GM18499 (cell line): ENCODE measurements around the gene ASIC4.

ENCODE experiments used
- ATAC-seq: cut with Tn5 transposase; IDR thresholded peaks from one replicate; pipeline ENCODE4 v1.9.1; 2021; ENCODE audit warnings: moderate number of reproducible peaks; ENCODE audit not compliant: insufficient read depth, unreplicated experiment

ASIC4 gene

DNA sequence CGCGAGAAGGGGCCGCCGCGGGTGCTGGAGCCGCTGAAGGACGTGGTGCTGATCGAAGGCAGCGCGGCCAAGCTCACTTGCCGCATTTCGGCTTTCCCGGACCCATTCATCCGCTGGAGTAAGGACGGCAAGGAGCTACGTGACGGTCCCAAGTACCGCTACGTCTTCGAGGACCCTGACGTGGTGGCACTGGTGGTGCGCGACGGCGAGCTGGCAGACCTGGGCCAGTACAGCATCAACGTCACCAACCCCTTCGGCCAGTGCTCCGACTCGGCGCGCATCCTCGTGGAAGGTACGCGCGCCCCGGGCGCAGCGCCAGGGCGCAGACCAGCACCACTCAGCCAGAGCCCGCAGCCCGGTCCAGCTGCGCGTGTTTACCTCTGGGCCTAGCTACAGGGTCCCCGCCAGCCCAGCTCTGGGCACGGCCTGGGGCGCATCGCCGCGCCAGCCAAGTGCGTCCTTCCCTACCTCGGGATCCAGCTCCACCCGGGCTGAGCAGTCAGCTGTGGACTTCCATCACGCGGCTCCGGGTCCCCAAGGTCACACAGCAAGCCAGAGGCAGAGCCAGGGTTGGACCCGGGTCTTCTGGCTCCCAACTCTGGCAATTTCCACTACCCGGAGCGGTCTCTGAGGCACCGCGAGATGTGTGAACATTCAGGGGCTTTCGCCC is 17.3 kb upstream of the ASIC4 start:
- ATAC-seq = no peak

DNA sequence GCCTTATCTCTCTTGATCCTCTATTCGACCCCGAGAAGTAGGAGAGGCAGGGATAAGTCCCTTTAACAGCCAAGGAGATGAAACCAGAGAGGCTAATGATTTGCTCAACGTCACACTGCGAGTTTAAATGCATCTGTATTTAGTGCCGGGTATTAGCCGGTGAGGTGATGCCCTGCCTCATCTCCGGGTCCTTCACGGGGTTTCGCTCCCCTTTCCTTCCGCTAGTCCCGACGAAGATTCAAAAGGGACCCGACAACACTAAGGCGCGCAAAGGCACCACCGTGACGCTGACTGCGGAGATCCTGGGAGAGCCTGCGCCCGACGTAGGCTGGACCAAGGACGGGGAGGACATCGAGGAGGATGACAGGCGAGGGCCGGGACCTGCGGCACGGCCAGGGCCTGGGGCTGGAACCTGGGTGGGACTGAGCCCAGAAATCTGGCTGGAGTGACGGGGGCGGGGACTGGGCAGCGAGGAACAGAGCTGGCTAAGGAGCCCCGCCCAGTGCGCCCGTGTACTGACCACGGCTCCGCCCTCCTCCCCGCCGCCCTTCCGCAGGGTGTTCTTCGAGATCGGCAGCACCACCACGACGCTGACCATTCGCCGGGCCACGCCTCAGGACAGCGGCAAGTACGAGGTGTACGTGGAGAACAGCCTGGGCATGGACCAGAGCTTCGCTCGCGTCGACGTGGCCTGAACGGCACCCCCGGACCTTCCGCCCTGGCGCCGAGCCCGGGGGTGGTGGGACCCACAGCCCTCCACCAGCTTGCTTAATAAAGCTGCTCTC is 16.6 kb upstream of the ASIC4 start:
- no peak for ATAC-seq

DNA sequence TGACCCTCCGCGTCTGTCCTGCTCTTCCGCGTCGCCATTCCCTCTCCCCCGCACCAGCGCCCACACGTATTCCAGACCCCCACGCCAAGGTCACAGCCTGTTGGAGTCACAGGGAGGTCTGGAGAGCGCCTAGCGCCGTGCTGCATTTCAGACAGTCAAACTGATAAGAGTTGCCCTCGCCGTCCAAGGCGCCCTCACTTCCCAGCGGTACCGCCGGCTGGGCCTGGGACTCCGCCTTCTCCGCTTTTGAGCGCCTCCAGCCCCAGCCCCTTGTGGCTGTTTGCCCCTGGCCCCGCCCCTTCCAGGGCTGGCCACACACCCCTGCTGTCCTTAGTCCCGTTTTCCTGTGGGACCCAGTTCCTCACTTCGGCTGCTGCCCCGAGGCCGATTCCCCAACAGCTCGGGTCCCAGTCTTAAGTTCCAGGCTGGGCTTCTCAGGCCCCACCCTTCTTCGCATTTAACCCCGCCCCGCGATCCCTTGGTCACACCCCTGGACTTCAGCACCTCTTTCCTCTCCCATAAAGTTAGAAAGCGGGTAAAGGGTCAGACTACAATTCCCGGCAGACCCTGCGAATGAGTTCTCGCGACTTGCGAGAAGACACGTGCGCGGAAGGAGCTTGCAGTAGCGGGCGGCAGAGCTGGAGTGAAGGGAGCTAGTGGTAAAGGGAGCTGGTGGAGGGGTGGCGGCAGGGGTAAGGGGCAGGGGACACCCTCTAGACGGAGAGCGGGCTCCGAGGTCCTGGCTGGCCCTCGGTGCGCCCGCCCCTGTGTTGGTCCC is 15.8 kb upstream of the ASIC4 start, which contains the start of gene GMPPA:
GMPPA (plus strand) TSS at position 612 of the 778 bp plus-strand sequence. CDS start 1,085 bp downstream, outside the sequence.
- ATAC-seq = peak; percentile 93

DNA sequence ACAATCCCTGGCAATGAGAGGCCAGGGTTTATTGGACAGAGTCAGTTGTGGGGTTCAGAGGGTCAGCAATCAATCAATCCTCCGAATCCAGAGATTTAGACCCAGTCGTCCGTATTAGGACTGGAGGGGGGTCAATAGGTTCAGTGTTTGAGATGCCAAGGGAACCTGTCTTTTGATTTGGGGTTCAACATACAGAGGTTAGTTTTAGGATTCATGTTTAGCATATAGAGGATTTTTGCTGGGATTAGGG is 15.3 kb upstream of the ASIC4 start:
- no peak for ATAC-seq

DNA sequence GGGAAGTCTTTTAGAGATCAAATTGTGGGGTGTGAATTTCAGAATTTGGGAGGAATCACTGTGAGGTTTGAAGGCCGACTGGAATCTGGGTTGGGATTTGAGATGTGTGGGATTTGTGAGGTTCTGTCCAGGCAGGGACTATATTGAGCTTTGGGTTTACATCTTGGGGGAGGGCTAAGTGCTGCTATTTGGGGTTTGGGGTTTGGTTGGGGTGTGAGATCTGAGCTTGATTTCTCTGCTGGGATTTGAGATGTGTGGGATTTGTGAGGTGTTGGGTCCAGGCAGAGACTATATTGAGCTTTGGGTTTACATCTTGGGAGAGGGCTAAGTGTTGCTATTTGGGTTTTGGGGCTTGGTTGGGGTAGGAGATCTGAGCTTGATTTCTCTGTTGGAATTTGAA is 14.7 kb upstream of the ASIC4 start:
- no peak for ATAC-seq

DNA sequence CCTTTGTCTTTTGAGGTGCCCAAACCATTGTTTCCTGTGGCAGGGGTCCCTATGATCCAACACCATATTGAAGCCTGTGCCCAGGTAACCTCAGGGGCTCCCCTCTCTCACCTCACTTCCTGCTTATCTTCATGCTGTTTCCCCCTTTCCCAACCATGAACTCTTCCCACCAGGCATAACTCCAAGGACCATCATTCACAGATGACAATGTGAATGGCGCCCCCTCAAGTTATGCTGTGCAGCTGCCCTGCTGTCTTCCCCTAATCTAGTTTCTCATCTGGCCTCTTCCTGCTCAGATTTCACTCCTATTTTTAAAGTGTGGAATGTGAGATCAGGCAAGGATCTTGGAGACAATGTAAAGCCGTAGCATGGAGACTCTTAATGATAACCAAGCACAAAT is 14.1 kb upstream of the ASIC4 start:
- ATAC-seq = no peak

DNA sequence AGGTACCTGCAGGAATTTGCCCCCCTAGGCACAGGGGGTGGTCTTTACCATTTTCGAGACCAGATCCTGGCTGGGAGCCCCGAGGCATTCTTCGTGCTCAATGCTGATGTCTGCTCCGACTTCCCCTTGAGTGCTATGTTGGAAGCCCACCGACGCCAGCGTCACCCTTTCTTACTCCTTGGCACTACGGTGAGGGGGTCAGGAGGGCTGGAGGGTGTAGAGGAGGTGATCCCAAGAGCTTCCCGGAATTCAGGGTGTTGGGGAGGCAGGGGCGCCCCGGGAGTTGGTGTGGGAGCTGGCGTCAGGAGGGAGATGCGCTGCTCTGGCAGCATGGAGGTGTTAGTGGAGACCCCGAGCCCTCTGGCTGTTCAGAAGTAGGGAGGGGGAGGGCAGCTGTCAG is 12.4 kb upstream of the ASIC4 start:
- no peak for ATAC-seq

DNA sequence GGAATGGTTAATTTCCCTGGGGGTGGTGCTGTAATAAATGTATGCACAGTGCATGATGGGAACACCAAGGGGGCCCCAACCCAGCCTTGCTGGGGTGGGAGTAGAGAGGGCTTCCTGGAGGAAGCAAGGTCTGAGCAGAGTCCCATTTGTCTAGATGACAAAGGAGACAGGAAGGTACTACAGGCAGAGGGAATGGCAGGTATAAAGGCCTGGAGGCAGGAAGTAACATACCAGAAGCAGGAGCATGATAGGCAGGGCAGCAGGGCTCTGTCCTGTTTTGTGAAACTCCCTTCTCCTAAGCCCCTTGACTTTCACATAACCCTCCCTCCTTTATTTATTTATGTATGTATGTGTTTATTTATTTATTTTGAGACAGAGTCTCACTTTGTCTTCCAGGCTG is 11.7 kb upstream of the ASIC4 start:
- no peak for ATAC-seq

DNA sequence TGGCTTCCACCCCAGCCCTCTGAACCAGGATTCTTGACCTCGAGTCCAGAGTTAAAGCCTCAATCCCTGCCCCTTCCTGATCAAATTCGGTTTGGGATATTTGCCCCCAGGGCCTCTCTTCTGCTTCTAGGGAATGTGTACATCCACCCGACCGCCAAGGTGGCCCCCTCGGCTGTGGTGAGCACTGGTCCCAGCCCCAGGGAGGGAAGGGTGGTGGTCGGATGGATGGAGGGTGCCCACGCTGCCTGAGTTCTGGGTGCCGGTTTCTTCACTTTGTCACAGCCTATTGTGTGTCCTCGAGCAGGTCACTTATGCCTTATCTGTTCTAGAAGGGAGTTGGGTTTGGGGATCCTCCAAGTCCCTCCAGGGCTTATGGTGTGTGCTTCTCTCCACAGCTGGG is 8.7 kb upstream of the ASIC4 start:
- ATAC-seq = no peak

DNA sequence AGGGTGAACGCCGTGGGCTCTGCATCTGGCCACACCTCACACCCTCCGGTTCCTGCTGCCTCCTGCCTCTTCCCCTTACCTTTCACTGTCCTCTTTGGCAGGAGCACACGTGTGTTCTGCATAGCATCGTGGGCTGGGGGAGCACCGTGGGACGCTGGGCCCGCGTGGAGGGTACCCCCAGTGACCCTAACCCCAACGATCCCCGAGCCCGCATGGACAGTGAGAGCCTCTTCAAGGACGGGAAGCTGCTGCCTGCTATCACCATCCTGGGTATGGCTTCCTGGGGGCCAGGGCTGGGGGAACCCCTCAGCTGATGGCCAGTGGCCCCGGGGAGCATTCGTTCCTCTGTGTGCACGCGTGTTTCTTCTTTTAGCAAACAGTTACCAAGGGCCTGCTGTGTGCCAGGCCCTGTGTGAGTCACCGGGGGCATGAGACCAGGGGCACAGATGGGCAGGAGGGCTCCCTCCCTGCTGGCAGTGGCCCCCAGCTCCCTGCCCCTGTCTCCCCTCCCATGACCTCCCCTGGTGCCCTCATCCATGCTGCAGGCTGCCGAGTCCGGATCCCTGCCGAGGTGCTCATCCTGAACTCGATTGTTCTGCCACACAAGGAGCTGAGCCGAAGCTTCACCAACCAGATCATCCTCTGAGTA is 8.0 kb upstream of the ASIC4 start:
- ATAC-seq = no peak

DNA sequence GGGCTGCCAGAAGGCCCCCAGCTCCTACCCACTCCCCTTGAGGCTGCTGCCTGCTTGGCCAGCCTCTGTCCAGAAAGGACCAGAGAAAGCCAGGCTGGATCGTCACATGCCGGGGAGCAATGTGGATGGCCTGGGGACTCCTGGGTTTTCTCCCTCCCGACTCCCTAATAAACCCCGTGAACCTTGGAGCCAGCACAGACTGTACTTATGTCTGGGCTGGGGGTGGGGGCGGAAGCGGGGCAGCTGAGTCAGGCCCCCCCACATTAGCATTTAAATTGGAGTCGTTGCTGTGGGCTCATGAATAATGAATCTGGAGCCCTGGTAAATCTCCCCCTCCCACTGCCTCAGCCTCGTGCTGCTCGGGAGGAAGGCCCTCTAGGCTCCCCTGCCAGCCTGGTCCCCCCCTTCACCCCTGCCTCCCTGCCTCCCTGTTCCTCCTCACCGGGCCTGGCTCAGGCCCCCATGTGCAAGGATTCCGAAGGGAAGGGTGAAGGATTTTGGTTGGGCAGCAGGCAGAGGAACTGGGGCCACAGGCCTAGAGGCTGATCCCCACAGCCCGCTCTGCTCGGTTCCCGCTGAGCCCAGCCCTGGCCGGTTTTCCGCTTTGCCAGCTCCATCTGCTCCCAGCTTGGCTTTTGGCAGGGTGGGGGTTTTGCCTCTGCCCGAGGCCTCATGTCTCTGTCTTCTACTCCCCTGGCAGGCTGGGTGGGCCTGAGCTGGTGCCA is 7.3 kb upstream of the ASIC4 start:
- ATAC-seq = no peak

DNA sequence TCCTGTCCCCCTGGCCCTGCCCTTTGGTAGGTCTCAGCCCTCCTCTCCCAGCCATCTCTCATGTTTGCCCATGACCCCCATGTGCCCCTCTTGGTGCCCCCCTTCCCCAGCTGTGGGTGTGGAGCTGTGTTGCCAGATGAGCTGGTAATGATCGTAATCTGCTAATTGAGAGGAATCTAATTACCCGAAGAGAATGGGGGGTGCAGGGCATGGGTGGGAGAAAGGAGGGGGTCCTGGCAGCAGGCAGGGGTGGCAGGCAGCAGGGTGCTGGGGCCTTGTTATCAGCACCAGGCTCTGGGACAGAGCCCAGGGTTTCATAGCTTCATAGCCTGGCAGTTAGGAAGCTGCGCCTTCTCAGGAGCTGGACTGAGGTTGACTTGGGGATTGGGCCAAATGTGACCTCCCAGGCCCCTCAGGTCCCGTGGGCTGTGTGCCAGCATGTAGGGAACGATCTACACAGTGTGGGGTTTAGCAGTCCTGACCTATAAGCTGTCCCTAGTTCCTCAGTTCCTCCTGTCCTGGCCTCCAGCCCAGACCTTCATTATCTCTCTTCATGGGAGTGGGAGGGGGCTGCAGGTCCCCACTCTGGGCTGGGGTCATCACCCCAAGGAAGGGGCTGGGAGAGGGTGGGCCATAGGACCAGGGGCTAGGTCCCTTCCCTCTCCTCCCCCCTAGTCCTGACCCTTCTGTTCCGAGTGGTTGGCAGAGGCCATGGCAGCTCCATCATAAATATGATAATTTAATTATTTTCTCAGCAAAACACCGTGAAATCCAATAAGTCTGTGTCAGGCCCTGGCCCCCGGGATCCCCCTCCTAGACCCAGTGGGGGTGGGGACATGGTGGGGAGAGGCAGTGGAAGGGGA is 6.5 kb upstream of the ASIC4 start:
- ATAC-seq = no peak

DNA sequence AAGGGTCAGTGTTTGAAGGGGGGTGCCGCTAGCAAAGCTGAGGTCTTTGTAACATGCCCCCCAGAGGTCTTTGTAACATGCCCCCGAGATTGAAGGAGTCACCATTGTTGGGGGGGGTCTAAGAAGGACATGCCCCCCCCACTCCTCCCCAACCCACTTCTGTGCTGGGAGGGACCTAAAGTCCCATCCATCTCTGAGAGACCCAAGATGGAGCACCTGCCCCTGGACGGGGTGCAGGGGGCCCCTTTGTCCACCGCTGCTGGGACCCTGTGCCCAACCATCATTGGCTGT is 5.9 kb upstream of the ASIC4 start:
- no peak for ATAC-seq

DNA sequence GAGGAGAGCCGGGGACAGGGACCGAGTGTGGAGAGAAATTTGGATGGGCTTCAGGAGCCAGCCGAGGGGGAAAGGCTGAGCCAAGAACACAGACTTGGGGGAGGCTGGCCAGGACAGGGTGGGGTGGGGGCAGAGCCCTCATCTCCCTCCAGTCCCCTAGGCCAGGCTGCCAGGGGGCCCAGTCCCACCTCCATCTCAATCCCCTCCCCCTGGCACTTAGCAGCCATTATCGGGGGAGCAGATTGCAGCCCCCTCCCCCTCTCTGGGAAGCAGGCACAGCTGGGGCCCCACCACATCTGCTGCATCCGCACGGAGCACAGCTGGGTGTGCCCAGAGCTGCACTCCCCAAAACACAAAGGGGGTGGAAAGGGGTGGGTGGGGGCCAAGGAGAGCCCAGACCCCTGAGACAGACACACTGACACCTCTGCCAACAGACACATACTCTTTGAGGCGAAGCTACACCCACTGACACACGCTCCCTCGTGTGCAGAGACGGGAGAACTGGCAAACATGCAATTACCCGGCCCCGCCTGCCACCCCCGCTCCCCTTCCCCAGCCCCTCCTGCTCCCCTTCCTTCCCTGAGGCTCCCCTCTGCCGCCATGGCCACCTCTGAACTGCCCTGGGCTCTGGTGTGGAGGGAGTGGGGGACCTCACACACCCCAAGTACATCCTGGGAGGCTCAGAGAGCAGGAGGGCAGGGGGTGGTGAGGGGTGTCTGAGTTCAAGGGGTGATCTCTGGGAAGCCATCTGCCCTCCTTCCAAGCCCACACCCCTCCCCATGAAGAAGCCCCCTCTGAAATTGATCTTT is 5.1 kb upstream of the ASIC4 start:
- no peak for ATAC-seq

DNA sequence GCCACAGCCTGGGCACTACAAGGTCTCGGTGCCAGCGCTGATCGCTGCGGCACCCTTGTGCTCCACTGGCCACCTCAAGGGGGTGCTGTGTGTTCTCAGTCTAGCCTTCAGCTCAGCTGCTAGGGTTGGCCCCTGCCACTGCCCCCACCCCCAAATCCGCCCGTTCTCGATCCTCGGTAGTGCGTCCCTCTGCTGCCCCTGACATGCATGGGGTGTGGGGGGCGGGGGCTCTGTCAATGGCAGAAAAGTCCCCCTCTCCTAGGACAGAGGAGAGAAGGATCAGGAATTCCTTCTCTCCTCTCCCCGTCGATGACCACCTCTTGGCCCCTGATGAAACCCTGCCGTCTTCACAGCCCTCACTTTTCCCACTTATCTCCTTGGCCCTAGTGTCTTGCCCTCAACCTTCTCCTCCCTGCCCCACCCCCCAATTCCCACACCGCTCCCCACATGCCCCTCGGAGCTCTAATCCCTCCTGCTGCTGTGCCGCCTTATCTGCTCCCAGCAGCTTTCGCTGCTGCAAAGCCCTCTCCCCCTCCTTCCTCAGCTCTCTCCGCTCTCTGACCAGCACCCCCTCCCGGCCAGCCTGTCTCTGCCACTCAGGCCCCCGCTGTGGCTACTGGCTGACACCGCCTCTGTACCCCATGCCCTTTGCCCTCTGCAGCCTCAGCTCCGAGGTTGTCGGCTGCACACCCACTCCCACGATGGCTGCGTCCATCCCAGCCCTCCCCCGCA is 4.3 kb upstream of the ASIC4 start:
- ATAC-seq = no peak

DNA sequence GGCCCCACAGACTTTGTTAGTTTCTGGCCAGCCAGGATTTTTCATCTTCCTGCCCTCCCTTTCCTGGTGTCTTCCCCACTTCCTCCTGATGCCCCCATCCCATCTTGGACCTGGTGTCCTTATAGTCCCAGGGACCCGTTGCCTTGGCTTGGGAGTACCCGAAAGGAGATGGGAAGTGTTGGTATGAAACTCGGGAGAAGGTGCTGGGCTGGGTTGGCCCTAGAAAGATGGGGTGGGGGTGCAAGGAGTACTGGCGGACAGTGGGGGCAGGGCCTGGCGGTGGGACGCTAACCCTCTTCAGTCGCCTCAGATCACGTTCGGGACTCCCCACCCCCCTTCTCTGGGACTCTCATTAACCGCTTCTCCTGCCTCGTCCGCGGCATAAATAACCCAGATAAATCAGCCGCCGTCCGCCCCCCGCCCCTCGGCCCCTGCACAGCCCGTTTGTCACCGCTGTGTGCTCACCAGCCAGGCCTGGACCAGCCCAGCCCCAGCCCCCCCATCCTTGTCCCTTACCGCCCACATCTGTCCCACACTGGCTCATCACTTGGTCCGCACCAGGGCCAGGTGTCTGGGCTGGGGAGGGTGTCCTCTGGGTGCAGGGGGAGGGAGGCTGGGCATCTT is 3.7 kb upstream of the ASIC4 start:
- ATAC-seq = no peak

DNA sequence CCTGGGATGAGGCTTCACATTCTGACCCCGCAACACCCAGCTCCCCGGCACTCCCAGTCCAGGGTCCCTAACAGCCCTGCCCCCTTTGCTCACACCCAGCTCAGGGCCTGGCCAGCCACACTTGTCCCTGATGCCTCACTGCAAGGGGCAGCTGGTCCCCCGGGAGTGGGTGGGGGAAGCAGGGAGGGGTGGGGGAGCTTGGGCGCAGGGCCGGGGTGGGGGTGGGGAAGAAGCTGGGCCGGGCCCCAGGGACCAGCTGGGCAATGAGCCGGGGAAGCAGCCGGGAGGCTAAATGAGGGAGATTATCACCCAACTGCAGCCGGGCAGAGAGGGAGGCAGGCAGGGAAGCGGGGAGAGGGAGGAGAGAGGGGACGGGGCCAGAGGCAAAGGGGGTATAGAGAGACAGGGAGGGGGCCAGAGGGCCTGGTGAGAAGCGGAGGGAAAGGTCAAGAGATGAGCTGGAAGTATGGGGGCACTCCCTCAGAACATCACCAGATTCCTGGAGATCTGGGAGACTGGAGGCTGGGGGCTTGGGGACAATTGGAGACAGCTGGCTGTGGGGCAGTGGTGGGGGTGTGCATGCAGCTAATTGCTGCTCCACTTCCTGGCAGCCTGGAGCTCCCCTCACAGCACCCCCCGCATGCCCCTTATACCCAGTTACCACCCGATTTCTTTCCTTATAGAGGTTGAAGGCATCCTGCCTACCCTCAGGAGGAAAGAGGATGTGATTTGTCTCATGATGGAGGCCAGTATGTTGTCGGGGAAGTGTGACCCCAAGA is 2.5 kb upstream of the ASIC4 start:
- ATAC-seq = no peak
